ENCODE data around the gene HDAC4.

GRCh38 chr2:239251971-239252370, 148.8 kb downstream of the HDAC4 start:
- TF ChIP-seq CTCF (IDR thresholded peaks at IDR 0.05), result no peak
- no peak for TF ChIP-seq POLR2A (IDR thresholded peaks at IDR 0.05)
